GM12878 (cell line): ENCODE results near the gene VWA7. TPM values are rescaled to one million over a fixed set of nuclear protein-coding genes. Genes with fewer than 3 reads are reported as not detected.
A peak's percentile ranks its signal among the peaks of the same experiment; 100 is the strongest.
"Not testable (repeated sequence)": the region's sequence is repeated elsewhere in the genome, so short reads cannot be mapped to it uniquely, and the experiment has no call there.

Experiments used
- ATAC-seq: fragments of 200-7000 bp; cut with Tn5 transposase; 3 replicates; pipeline ENCODE4 v1.9.1; 2020; ENCODE audit warnings: mild to moderate bottlenecking, moderate library complexity
- BruUV-seq: library from RNA; stranded (reverse); fragments of 400-500 nt; replicated peaks from 2 replicates; lab custom pipeline; 2021; lab: Mats Ljungman, UMichigan
- CTCF ChIA-PET: fragments of 300-600 bp; sonication (Branson Sonifier 250); formaldehyde crosslinking; extraction: SDS; loops from one replicate; lab custom pipeline; 2021; ENCODE audit warnings: inconsistent platforms; lab: Yijun Ruan, JAX
- POLR2A ChIA-PET: fragments of 350-600 bp; formaldehyde crosslinking; extraction: SDS; loops from one replicate; lab custom pipeline; 2021; ENCODE audit warnings: inconsistent platforms; lab: Charles Lee
- RAD21 ChIA-PET: fragments of 300-600 bp; sonication (Branson Sonifier 250); formaldehyde crosslinking; loops from one replicate; lab custom pipeline; 2023; ENCODE audit warnings: antibody characterized with exemption; ENCODE audit not compliant: unreplicated experiment; lab: Charles Lee
- SMC1A ChIA-PET: fragments of 300-600 bp; sonication (Branson Sonifier 250); formaldehyde crosslinking; loops from one replicate; lab custom pipeline; 2023; ENCODE audit not compliant: unreplicated experiment, uncharacterized antibody; lab: Charles Lee
- DNase-seq: peaks from one replicate; pipeline ENCODE4 v3.0.0-alpha.2; 2011; ENCODE audit warnings: low read depth, low spot score
- FAIRE-seq: peaks from 3 replicates; lab custom pipeline; 2011; peaks lifted over from hg19 to GRCh38; lab: Jason Lieb, UNC
- H2AFZ ChIP-seq: 2 replicates; pipeline ENCODE4 v1.6.0; 2011; ENCODE audit warnings: low read depth, low read length, control low read depth; ENCODE audit not compliant: control insufficient read depth
- H3K27ac ChIP-seq: 2 replicates; pipeline ENCODE4 v1.5.1; 2011; ENCODE audit warnings: control low read depth; ENCODE audit not compliant: control insufficient read depth, insufficient read depth
- H3K27me3 ChIP-seq, 2 experiments: replicated peaks in 1 of 2; 2 replicates each; pipeline versions ENCODE4 v1.6.0 to v1.6.1; 2011; ENCODE audit warnings: low read length in 1 of 2; ENCODE audit not compliant: control insufficient read depth in 2 of 2, insufficient read depth in 2 of 2
- H3K36me3 ChIP-seq, 2 experiments: 2 replicates each; pipeline ENCODE4 v1.5.1; 2011; ENCODE audit warnings: low read length in 1 of 2; ENCODE audit not compliant: control insufficient read depth in 2 of 2, insufficient read depth in 2 of 2
- H3K4me1 ChIP-seq: 2 replicates; pipeline ENCODE4 v1.6.1; 2011; ENCODE audit warnings: mild to moderate bottlenecking, low read length, moderate library complexity, mixed read lengths; ENCODE audit not compliant: control insufficient read depth, insufficient read depth
- H3K4me2 ChIP-seq: 2 replicates; pipeline ENCODE4 v1.6.0; 2011; ENCODE audit warnings: control low read depth; ENCODE audit not compliant: control insufficient read depth, insufficient read depth
- H3K4me3 ChIP-seq: fragments of 200-600 bp; sonication (generic); 2 replicates; pipeline ENCODE4 v1.5.1; 2016
- H3K79me2 ChIP-seq: 2 replicates; pipeline ENCODE4 v1.6.0; 2011; ENCODE audit warnings: low read length; ENCODE audit not compliant: control insufficient read depth, insufficient read depth
- H3K9ac ChIP-seq: 2 replicates; pipeline ENCODE4 v1.8.0; 2011; ENCODE audit warnings: low read length, control low read depth, mixed read lengths; ENCODE audit not compliant: control insufficient read depth, insufficient read depth
- H3K9me3 ChIP-seq: replicated peaks from 3 replicates; pipeline ENCODE4 v1.5.1; 2011; ENCODE audit warnings: mild to moderate bottlenecking, low read length; ENCODE audit not compliant: control insufficient read depth, insufficient read depth
- H4K20me1 ChIP-seq: 2 replicates; pipeline ENCODE4 v1.6.0; 2011; ENCODE audit not compliant: control insufficient read depth, insufficient read depth
- CHD2 ChIP-seq: IDR thresholded peaks from 2 replicates; pipeline ENCODE4 v1.6.1; 2011; ENCODE audit warnings: low read depth, low read length, improper control_type of control experiment, borderline replicate concordance
- DPF2 ChIP-seq: fragments of 450-650 bp; IDR thresholded peaks from 2 replicates; pipeline ENCODE4 v1.6.1; 2017; ENCODE audit warnings: mild to moderate bottlenecking
- NFYB ChIP-seq: IDR thresholded peaks from 2 replicates; pipeline ENCODE4 v1.6.1; 2011; ENCODE audit warnings: low read depth, mild to moderate bottlenecking, low read length, improper control_type of control experiment, moderate library complexity; ENCODE audit not compliant: insufficient read depth
- WRNIP1 ChIP-seq: IDR thresholded peaks from 2 replicates; pipeline ENCODE4 v1.6.1; 2011; ENCODE audit warnings: low read depth, low read length, improper control_type of control experiment, borderline replicate concordance
- WGBS: methylation state at CpG from one replicate; pipeline ENCODE4 v1.1.6; 2016; ENCODE audit warnings: low lambda C conversion rate; ENCODE audit not compliant: insufficient replicate concordance, insufficient coverage; ENCODE audit errors: missing lambda C conversion rate; 5-methylcytosine and 5-hydroxymethylcytosine counted together
- in situ Hi-C: fragments of 300-500 bp; cut with MboI; formaldehyde crosslinking; loops from 9 replicates; pipeline ENCODE4 v1.14.3; 2018; ENCODE audit warnings: mixed read lengths
- intact Hi-C: fragments of 100-400 bp; cut with micrococcal nuclease; formaldehyde crosslinking; loops from one replicate; pipeline ENCODE4 v1.14.2; 2022; ENCODE audit not compliant: unreplicated experiment
- polyA plus RNA-seq, 11 experiments: library from polyadenylated mRNA; depleted of rRNA in 4 of 11; unstranded in 6 of 11; stranded (reverse) in 5 of 11; fragments of >200 nt; fragmentation: Nextera tagmentation in 4 of 11; fragmentation: Illumina TruSeq in 1 of 11; extraction: Ambion mirVana in 4 of 11; extraction: Trizol in 1 of 11; gene quantifications; 1 replicate in 1 of 11; 2 replicates in 10 of 11; pipeline versions ENCODE4 v1.2.1 to v1.2.3, GENCODE V29; 2011 to 2016; ENCODE audit warnings: inconsistent platforms in 2 of 11, missing spikeins in 2 of 11, low read depth in 1 of 11
- total RNA-seq, 4 experiments: library from RNA; depleted of rRNA in 3 of 4; stranded (reverse); fragments of >200 nt in 3 of 4; fragmentation: Illumina TruSeq in 1 of 4; extraction: Trizol in 1 of 4; gene quantifications; 2 replicates each; pipeline versions ENCODE4 v1.2.1 to v1.2.3, GENCODE V29; 2013 to 2021
- TF ChIP-seq, protein P1 (sequence below): fragments of 450-650 bp; formaldehyde crosslinking; IDR thresholded peaks from 2 replicates; pipeline ENCODE4 v1.4.0; 2022; ENCODE audit warnings: mild to moderate bottlenecking, moderate library complexity

The VWA7 gene
- total and polyA plus RNA-seq, 10 of the 15 experiments (the other 5 are each of a cell fraction or from before 2014, with no cell fraction given), result 0.11 to 3.1 (median 1.2) TPM; not detected in 1

DNA sequence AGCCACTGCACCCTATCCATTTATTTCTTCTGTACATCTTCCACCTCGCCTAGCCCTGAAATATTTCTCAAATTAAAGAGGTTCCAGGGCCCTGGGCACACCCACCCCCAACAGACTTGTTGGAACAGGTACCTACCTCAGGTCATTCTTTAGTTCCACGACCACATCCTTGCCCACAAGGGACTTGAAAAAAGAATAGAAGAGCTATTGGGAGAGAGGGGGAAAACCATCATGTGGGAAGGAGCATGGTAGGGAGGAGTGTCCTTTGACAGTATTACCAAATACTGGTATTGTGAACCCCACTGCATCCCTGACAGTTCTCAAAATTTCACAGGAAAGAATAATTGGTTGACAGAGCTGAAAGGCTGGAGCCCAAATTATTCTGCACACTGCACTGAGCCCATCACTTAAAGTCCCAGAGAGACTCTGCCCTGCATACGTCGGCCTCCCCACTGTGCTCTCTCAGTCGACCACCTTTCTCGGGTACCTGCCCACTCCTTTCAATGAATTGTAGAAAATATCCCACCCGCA is 28.9 kb upstream of the VWA7 start:
- no TSS peak for BruUV-seq
- Histone ChIP-seq H3K79me2 (peaks cover 15% of the 10 kb centered on the region), H3K27me3 (no peaks in the 10 kb centered on the region), H3K36me3 (no peaks in the 10 kb centered on the region; a peak in 1 of 4 replicates), H3K4me3 (peak overlapping the region; percentile 92), H3K4me2 (peak overlapping the region; percentile 86), H3K9ac (peak overlapping the region; percentile 96), H2AFZ (peak overlapping the region; percentile 85), H4K20me1 (no peaks in the 10 kb centered on the region), H3K27ac (peak overlapping the region; percentile 81), H3K9me3 (no peaks in the 10 kb centered on the region), H3K4me1 (0 out of 2 replicates have a peak, but pooled peaks cover 3% of the 10 kb centered on the region)
- intact Hi-C loops, result no loop called here
- no peak for DNase-seq
- peak; percentile 59 for ATAC-seq
- RAD21 ChIA-PET, result interaction anchor here (1.2 to 3.1 kb wide), 8 partner anchors 8 to 67 kb away, joined by 6 to 37 read pairs (median 10); partner anchors contain the start of genes CLIC1, HSPA1A, HSPA1B and HSPA1L
- in situ Hi-C loops, result no loop called here
- POLR2A ChIA-PET, result interaction anchor here (0.6 to 3.5 kb wide), 20 partner anchors 9 to 229 kb away, joined by 3 to 44 read pairs (median 5); partner anchors contain the start of genes ABHD16A, CLIC1, HSPA1A and HSPA1B
- 0 out of 2 replicates have a peak, but pooled peaks have one; percentile 27 for TF ChIP-seq WRNIP1
- no peak for TF ChIP-seq NFYB
- TF ChIP-seq, protein P1, sequence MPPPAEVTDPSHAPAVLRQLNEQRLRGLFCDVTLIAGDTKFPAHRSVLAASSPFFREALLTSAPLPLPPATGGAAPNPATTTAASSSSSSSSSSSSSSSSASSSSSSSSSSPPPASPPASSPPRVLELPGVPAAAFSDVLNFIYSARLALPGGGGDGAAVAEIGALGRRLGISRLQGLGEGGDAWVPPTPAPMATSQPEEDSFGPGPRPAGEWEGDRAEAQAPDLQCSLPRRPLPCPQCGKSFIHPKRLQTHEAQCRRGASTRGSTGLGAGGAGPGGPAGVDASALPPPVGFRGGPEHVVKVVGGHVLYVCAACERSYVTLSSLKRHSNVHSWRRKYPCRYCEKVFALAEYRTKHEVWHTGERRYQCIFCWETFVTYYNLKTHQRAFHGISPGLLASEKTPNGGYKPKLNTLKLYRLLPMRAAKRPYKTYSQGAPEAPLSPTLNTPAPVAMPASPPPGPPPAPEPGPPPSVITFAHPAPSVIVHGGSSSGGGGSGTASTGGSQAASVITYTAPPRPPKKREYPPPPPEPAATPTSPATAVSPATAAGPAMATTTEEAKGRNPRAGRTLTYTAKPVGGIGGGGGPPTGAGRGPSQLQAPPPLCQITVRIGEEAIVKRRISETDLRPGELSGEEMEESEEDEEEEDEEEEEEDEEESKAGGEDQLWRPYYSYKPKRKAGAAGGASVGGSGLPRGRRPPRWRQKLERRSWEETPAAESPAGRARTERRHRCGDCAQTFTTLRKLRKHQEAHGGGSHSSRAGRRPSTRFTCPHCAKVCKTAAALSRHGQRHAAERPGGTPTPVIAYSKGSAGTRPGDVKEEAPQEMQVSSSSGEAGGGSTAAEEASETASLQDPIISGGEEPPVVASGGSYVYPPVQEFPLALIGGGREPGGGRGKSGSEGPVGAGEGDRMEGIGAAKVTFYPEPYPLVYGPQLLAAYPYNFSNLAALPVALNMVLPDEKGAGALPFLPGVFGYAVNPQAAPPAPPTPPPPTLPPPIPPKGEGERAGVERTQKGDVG, result no peak
- 0 out of 2 replicates have a peak, but pooled peaks have one; percentile 10 for TF ChIP-seq CHD2
- TF ChIP-seq DPF2, result 0 out of 2 replicates have a peak, but pooled peaks have one; percentile 1
- FAIRE-seq, result no peak
- SMC1A ChIA-PET, result interaction anchor here (0.7 to 3.8 kb wide), 13 partner anchors 9 to 554 kb away, joined by 3 to 22 read pairs (median 8); partner anchors contain the start of genes CLIC1, HSPA1A, HSPA1B and HSPA1L
- WGBS, result 9% methylated on average over 7 of the region's 7 CpGs
- CTCF ChIA-PET, result interaction anchor here (1.2 to 4.1 kb wide), 9 partner anchors 10 to 76 kb away, joined by 3 to 26 read pairs (median 7); partner anchors contain the start of genes MSH5, NEU1 and VARS1

DNA sequence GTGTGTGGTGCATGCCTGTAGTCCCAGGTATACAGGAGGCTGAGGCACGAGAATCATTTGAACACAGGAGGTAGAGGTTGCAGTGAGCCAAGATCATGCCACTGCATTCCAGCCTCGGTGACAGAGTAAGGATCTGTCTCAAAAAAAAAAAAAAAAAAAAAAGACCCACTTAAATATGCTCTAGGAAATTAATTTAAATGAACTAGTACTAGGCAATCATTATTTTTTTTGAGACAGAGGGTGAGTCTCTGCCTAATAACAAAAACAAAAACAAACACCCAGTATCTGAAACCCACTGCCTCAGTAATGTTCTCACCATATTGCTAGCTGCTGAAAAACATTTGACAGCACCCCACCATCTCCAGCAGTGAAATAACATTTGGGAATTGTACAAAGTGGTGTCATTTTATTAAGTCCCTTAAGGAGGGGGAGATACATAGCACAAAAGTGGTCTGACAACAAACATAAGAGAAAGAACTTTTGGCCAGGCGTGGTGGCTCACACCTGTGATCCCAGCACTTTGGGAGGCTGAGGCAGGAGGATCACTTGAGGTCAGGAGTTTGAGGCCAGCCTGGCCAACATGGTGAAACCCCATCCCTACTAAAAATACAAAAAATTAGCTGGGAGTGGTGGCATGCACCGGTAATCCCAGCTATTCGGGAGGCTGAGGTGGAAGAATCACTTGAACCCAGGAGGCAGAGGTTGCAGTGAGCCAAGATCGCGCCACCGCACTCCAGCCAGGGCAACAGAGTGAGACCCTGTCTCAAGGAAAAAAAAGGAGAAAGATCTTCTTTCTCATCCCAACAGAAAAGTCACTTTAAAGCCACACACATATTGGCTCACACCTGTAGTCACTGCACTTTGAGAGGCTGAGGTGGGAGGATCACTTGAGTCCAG is 24.2 kb upstream of the VWA7 start:
- H3K36me3 ChIP-seq, in situ Hi-C loops, H4K20me1 ChIP-seq, H3K4me3 ChIP-seq, BruUV-seq, H3K4me1 ChIP-seq, intact Hi-C loops, H3K9ac ChIP-seq, H3K4me2 ChIP-seq, H3K9me3 ChIP-seq, DNase-seq, H3K27ac ChIP-seq, ATAC-seq, FAIRE-seq, H2AFZ ChIP-seq, H3K27me3 ChIP-seq: not testable (repeated sequence)
- WGBS, result 94% methylated on average over 8 of the region's 8 CpGs
- POLR2A ChIA-PET, result interaction anchor here (0.6 to 0.7 kb wide), 3 partner anchors 24 to 39 kb away, joined by 3 to 4 read pairs (median 3); no protein-coding TSS in a partner anchor
- SMC1A ChIA-PET, result interaction anchor here (1.3 kb wide), 1 partner anchor 12 kb away, joined by 4 read pairs; no protein-coding TSS in a partner anchor
- peaks cover 10% of the 10 kb centered on the region for H3K79me2 ChIP-seq
- CTCF ChIA-PET, result interaction anchor here (0.6 to 1.4 kb wide), 5 partner anchors 10 to 113 kb away, joined by 3 to 9 read pairs (median 4); no protein-coding TSS in a partner anchor
- RAD21 ChIA-PET, result interaction anchor here (0.6 kb wide), 1 partner anchor 13 kb away, joined by 3 read pairs; no protein-coding TSS in a partner anchor
